ENCODE measurements around the gene CCDC57. TPM values are rescaled to one million over a fixed set of nuclear protein-coding genes. Genes with fewer than 3 reads are reported as not detected.

The CCDC57 gene
- total and polyA plus RNA-seq, 9 of the 15 experiments (the other 6 are each of a cell fraction or from before 2014, with no cell fraction given) = 0.83 to 36.2 (median 13.6) TPM

- ATAC-seq = no peak
Measured at GRCh38 chr17:82089723-82090548, 122.7 kb downstream of the CCDC57 start.

More at GRCh38 chr17:82089723-82090548, 122.7 kb downstream of the CCDC57 start:
- Histone ChIP-seq H3K9ac (ENCODE audit: insufficient read depth in 1 of 2, low read depth in 2 of 2, low read length in 2 of 2) (peak overlapping the region in 1 of 2 experiments; percentile 43; a peak in 1 of 4 replicates), H3K4me3 (no peak overlapping the region), H3K79me2 (ENCODE audit: control insufficient read depth, insufficient read depth, low read length) (peaks cover 42% of the 10 kb centered on the region), H3K9me3 (replicated peaks; ENCODE audit: control insufficient read depth, insufficient read depth, low read depth, low read length) (no peaks in the 10 kb centered on the region), H3K9me1 (ENCODE audit: control insufficient read depth, insufficient read depth, low read length) (no peaks in the 10 kb centered on the region), H3K27ac (ENCODE audit: extremely low read depth, low read depth, low read length) (no peak overlapping the region), H3K27me3 (ENCODE audit: control insufficient read depth in 2 of 2, insufficient read depth in 2 of 2, low read length in 2 of 2) (no peaks in the 10 kb centered on the region), H3K4me1 (replicated peaks in 1 of 2; ENCODE audit: control insufficient read depth in 2 of 2, insufficient read depth in 2 of 2, low read length in 2 of 2) (peaks cover 0 to 60% of the 10 kb centered on the region in 2 experiments; a peak in 1 of 5 replicates), H2AFZ (ENCODE audit: low read depth, low read length) (no peak overlapping the region), H3K4me2 (ENCODE audit: insufficient read depth, low read length) (no peak overlapping the region), H4K20me1 (replicated peaks; ENCODE audit: control insufficient read depth, insufficient read depth, low read length) (peaks cover 19% of the 10 kb centered on the region), H3K36me3 (ENCODE audit: control insufficient read depth, insufficient read depth, low read length) (peaks cover 96% of the 10 kb centered on the region)
- FAIRE-seq (no peak), DNase-seq (ENCODE audit: extremely low read depth in 1 of 4, low spot score in 3 of 4) (no peak)
- TF ChIP-seq RBM22 (IDR thresholded peaks at IDR 0.05; ENCODE audit: low read depth, low read length, poor library complexity, severe bottlenecking) (peak; percentile 26), SUPT5H (IDR thresholded peaks at IDR 0.05) (peak; percentile 18), POLR2A (conservative IDR thresholded peaks at IDR 0.05) (peak; percentile 8; the same call in 1 of the 2 replicates), RBFOX2 (IDR thresholded peaks at IDR 0.05; ENCODE audit: low read depth, low read length) (peak; percentile 59), YY1 (IDR thresholded peaks at IDR 0.05; ENCODE audit: borderline replicate concordance in 1 of 3, control insufficient read depth in 1 of 3, extremely low read depth in 1 of 3, insufficient read depth in 3 of 3, insufficient read length in 1 of 3, insufficient replicate concordance in 2 of 3, low read depth in 1 of 3, low read length in 2 of 3) (peak in 1 of 3 experiments; percentile 37), ZNF197 (CRISPR knock-in tag; IDR thresholded peaks at IDR 0.05; ENCODE audit: low read depth) (no peak), ESRRA (IDR thresholded peaks at IDR 0.05; ENCODE audit: borderline replicate concordance, low read depth) (no peak), ZNF146 (CRISPR knock-in tag; IDR thresholded peaks at IDR 0.05; ENCODE audit: unreplicated experiment) (peak; percentile 3), DNMT1 (IDR thresholded peaks at IDR 0.05) (no peak), POLR2AphosphoS5 (IDR thresholded peaks at IDR 0.05; ENCODE audit: control insufficient read depth, insufficient read depth, low read depth, low read length) (peak; percentile 44; the same call in 1 of the 2 replicates), HLTF (IDR thresholded peaks at IDR 0.05) (no peak), POLR2G (IDR thresholded peaks at IDR 0.05; ENCODE audit: low read depth, low read length) (peak; percentile 37; the same call in 1 of the 2 replicates), BCLAF1 (IDR thresholded peaks at IDR 0.05; ENCODE audit: borderline replicate concordance in 1 of 2, control insufficient read depth in 1 of 2, low read depth in 2 of 2, low read length in 1 of 2) (peak in 1 of 2 experiments; percentile 63; a peak in 1 of 4 replicates)
- 97% methylated on average over 11 of the region's 29 CpGs for WGBS (ENCODE audit: insufficient coverage, low coverage, missing lambda C conversion rate)
- in situ Hi-C loops (cut with MboI) = no loop called here
- intact Hi-C loops (cut with micrococcal nuclease) = no loop called here
- ChIA-PET POLR2A (interaction anchor here (0.5 to 5.9 kb wide), 7 partner anchors 8 to 450 kb away, joined by 3 to 52 read pairs (median 3); partner anchors contain the start of gene FASN), CTCF (ENCODE audit: low intra/inter-chr PET ratio) (no interaction called here)
- BruUV-seq (replicated peaks) = no TSS peak
